PC-3 (cell line): Measurements from ENCODE around the gene FAM43B.

ENCODE experiments used
- EZH2 ChIP-seq: fragments of 300-600 bp; sonication (generic); IDR thresholded peaks from one replicate; pipeline ENCODE4 v1.6.1; 2017; ENCODE audit warnings: antibody characterized with exemption, mild to moderate bottlenecking, low read length; ENCODE audit not compliant: unreplicated experiment
- TF ChIP-seq, protein P1 (sequence below): fragments of 300-600 bp; sonication (generic); conservative IDR thresholded peaks from 2 replicates; pipeline ENCODE4 v1.5.1; 2017; ENCODE audit warnings: antibody characterized with exemption, low read depth, mild to moderate bottlenecking, low read length

DNA sequence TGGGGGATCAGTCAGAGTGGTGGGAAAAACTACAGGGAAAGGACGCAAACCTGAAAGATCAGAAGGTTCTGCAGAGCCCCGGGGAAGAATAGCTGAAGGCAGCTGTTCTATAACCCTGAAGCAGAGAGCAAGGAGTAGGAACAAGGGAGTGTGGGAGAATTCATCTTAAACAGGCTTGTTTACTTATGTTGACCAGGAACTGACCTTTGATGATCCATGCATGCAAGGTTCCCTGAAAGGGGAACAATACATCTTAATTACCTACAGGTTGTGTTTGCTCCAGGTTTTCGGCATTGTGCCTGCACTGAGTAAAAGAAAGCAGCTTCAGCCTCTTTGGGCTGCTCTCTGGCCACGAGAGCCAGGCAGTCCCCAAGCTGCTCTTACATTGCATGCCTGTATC, 18.7 kb upstream of the FAM43B start:
- no peak for TF ChIP-seq EZH2
- TF ChIP-seq, protein P1, sequence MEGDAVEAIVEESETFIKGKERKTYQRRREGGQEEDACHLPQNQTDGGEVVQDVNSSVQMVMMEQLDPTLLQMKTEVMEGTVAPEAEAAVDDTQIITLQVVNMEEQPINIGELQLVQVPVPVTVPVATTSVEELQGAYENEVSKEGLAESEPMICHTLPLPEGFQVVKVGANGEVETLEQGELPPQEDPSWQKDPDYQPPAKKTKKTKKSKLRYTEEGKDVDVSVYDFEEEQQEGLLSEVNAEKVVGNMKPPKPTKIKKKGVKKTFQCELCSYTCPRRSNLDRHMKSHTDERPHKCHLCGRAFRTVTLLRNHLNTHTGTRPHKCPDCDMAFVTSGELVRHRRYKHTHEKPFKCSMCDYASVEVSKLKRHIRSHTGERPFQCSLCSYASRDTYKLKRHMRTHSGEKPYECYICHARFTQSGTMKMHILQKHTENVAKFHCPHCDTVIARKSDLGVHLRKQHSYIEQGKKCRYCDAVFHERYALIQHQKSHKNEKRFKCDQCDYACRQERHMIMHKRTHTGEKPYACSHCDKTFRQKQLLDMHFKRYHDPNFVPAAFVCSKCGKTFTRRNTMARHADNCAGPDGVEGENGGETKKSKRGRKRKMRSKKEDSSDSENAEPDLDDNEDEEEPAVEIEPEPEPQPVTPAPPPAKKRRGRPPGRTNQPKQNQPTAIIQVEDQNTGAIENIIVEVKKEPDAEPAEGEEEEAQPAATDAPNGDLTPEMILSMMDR, result no peak
